HEK293 (cell line): ENCODE results near the gene ADH1C.

Source experiments
- ATF2 ChIP-seq: fragments of 450-650 bp; formaldehyde crosslinking; IDR thresholded peaks from 2 replicates; pipeline ENCODE4 v1.5.1; 2016; ENCODE audit warnings: missing biosample characterization, missing genetic modification characterization, low read depth
- CTCF ChIP-seq: fragments of 450-650 bp; formaldehyde crosslinking; IDR thresholded peaks from 2 replicates; pipeline ENCODE4 v1.5.1; 2016; ENCODE audit warnings: missing biosample characterization, missing genetic modification characterization
- PRDM10 ChIP-seq: fragments of 450-650 bp; formaldehyde crosslinking; IDR thresholded peaks from 2 replicates; pipeline ENCODE4 v1.5.1; 2016; ENCODE audit warnings: missing biosample characterization, missing genetic modification characterization
- SCRT1 ChIP-seq: fragments of 450-650 bp; formaldehyde crosslinking; IDR thresholded peaks from 2 replicates; pipeline ENCODE4 v1.5.1; 2016; ENCODE audit warnings: missing biosample characterization, missing genetic modification characterization, borderline replicate concordance
- ZBTB26 ChIP-seq: fragments of 450-650 bp; formaldehyde crosslinking; optimal IDR thresholded peaks from 2 replicates; pipeline ENCODE3; 2016; ENCODE audit warnings: missing biosample characterization, mild to moderate bottlenecking, missing genetic modification characterization
- ZNF138 ChIP-seq: fragments of 450-650 bp; formaldehyde crosslinking; IDR thresholded peaks from 2 replicates; pipeline ENCODE4 v1.5.1; 2016; ENCODE audit warnings: missing biosample characterization, missing genetic modification characterization, borderline replicate concordance
- ZNF335 ChIP-seq: fragments of 450-650 bp; formaldehyde crosslinking; conservative IDR thresholded peaks from 2 replicates; pipeline ENCODE4 v1.5.1; 2016; ENCODE audit warnings: missing biosample characterization, missing genetic modification characterization
- ZNF350 ChIP-seq: fragments of 450-650 bp; formaldehyde crosslinking; IDR thresholded peaks from 2 replicates; pipeline ENCODE4 v1.5.0; 2017; ENCODE audit warnings: missing biosample characterization, mild to moderate bottlenecking, missing genetic modification characterization

- no peak for TF ChIP-seq ZBTB26 (tag by site-specific recombination)
- no peak for TF ChIP-seq CTCF
- no peak for TF ChIP-seq ATF2 (tag by site-specific recombination)
- TF ChIP-seq ZNF350 = no peak
- TF ChIP-seq ZNF138 (tag by site-specific recombination) = no peak
- TF ChIP-seq ZNF335 = no peak
- TF ChIP-seq SCRT1 (tag by site-specific recombination) = no peak
- TF ChIP-seq PRDM10 = no peak
These were observed 36.7 kb downstream of the ADH1C start for GRCh38 chr4:99315839-99316238.
